G401 (cell line): ENCODE data around the gene CEMIP2. TPM values are rescaled to one million over a fixed set of nuclear protein-coding genes. Genes with fewer than 3 reads are reported as not detected.
A peak's percentile ranks its signal among the peaks of the same experiment; 100 is the strongest.

Experiments used
- DNase-seq: peaks from one replicate; pipeline ENCODE4 v3.0.0-alpha.2; 2015; ENCODE audit warnings: low spot score
- in situ Hi-C: cut with HindIII; loops from 2 replicates; pipeline ENCODE4 v1.10.0; 2016; ENCODE audit warnings: low sequenced_read_pairs, mixed read lengths
- total RNA-seq: library from RNA; depleted of rRNA; stranded (reverse); fragments of >200 nt; shearing (Covaris generic); gene quantifications from 2 replicates; pipeline ENCODE4 v1.2.3, GENCODE V29; 2014

CEMIP2 gene
- total RNA-seq, 1 experiment from 2014 or later = 8.6 TPM

GRCh38 chr9:71781391-71781790, 13.1 kb upstream of the CEMIP2 start:
- no peak for DNase-seq
- in situ Hi-C loops = no loop called here

GRCh38 chr9:71780953-71781352, 12.6 kb upstream of the CEMIP2 start:
- in situ Hi-C loops = no loop called here
- DNase-seq = no peak

- in situ Hi-C loops = no loop called here
- no peak for DNase-seq
Observed at GRCh38 chr9:71778085-71778484, 9.8 kb upstream of the CEMIP2 start.

- in situ Hi-C loops = no loop called here
- no peak for DNase-seq
Observed at GRCh38 chr9:71774920-71775319, 6.6 kb upstream of the CEMIP2 start.

- in situ Hi-C loops = no loop called here
Observed at GRCh38 chr9:71772726-71773125, 4.4 kb upstream of the CEMIP2 start.

GRCh38 chr9:71770170-71770569, 1.9 kb upstream of the CEMIP2 start:
- no peak for DNase-seq
- in situ Hi-C loops = no loop called here

More at GRCh38 chr9:71772726-71773125, 4.4 kb upstream of the CEMIP2 start:
- no peak for DNase-seq

GRCh38 chr9:71769175-71770161, 1.2 kb upstream of the CEMIP2 start:
- peak; percentile 83 for DNase-seq
- in situ Hi-C loops = no loop called here

GRCh38 chr9:71767776-71768321, 464 bp downstream of the CEMIP2 start:
- peak; percentile 42 for DNase-seq
- in situ Hi-C loops = no loop called here

- in situ Hi-C loops = no loop called here
- peak; percentile 57 for DNase-seq
Observed at GRCh38 chr9:71767163-71767775, 1.0 kb downstream of the CEMIP2 start.

GRCh38 chr9:71766663-71767062, 1.6 kb downstream of the CEMIP2 start:
- DNase-seq = peak; percentile 47
- in situ Hi-C loops = no loop called here

- no peak for DNase-seq
- in situ Hi-C loops = no loop called here
Observed at GRCh38 chr9:71765693-71766092, 2.6 kb downstream of the CEMIP2 start.

- DNase-seq = no peak
- in situ Hi-C loops = no loop called here
Observed at GRCh38 chr9:71764891-71765290, 3.4 kb downstream of the CEMIP2 start.

- DNase-seq = no peak
- in situ Hi-C loops = no loop called here
Observed at GRCh38 chr9:71764463-71764862, 3.9 kb downstream of the CEMIP2 start.

GRCh38 chr9:71763832-71764231, 4.5 kb downstream of the CEMIP2 start:
- DNase-seq = no peak
- in situ Hi-C loops = no loop called here

GRCh38 chr9:71762900-71763653, 5.2 kb downstream of the CEMIP2 start:
- no peak for DNase-seq
- in situ Hi-C loops = no loop called here

GRCh38 chr9:71761938-71762353, 6.4 kb downstream of the CEMIP2 start:
- no peak for DNase-seq
- in situ Hi-C loops = no loop called here

GRCh38 chr9:71760901-71761300, 7.4 kb downstream of the CEMIP2 start:
- no peak for DNase-seq
- in situ Hi-C loops = no loop called here

- DNase-seq = peak; percentile 32
- in situ Hi-C loops = no loop called here
Observed at GRCh38 chr9:71758785-71759184, 9.5 kb downstream of the CEMIP2 start.

GRCh38 chr9:71758277-71758676, 10.0 kb downstream of the CEMIP2 start:
- in situ Hi-C loops = no loop called here
- DNase-seq = peak; percentile 32
